Jurkat, Clone E6-1 (cell line): ENCODE measurements around the gene RAD23A.

Experiments
- DNase-seq: peaks from one replicate; pipeline ENCODE4 v3.0.0-alpha.2; 2011; ENCODE audit warnings: low read depth, low spot score
- H3K4me3 ChIP-seq: 2 replicates; pipeline ENCODE4 v1.5.1; 2011; ENCODE audit warnings: mild to moderate bottlenecking, low read length, control low read depth, moderate library complexity

Gene RAD23A

DNA sequence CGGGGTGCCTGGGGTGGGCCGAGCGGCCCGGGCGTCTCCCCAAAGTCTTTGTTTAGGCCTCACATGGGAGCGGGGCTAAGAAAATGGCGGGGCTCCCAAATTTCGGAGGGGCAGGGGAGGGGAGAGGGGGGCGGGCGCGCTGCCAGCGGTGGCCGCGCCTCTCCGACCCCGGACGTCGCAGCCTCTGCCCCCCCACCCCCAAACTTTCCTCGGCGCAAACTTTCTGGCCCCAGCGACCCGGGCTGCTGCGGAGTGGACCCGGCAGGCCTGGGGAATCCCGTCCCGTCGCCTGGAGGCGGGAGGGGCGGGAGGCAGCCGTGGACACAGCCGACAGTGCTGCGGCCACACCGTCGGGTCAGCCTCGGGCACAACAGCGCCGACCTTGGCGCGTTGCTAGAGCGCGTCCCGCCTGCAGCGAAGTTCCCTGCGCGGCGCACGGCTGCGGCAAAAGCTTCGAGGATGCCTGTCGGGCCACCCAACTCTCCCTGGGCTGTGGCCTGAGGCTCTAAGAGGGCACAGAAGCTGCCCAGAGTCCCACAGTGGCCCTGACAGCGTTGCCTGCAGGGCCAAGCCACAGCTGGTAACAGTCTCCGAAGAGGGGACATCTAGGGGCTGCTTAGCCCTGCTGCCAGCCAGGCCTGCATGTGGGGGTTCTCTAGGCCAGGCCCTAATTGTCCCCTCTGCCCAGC, 50.9 kb downstream of the RAD23A start:
- no peak overlapping the region for H3K4me3 ChIP-seq
- DNase-seq = no peak

DNA sequence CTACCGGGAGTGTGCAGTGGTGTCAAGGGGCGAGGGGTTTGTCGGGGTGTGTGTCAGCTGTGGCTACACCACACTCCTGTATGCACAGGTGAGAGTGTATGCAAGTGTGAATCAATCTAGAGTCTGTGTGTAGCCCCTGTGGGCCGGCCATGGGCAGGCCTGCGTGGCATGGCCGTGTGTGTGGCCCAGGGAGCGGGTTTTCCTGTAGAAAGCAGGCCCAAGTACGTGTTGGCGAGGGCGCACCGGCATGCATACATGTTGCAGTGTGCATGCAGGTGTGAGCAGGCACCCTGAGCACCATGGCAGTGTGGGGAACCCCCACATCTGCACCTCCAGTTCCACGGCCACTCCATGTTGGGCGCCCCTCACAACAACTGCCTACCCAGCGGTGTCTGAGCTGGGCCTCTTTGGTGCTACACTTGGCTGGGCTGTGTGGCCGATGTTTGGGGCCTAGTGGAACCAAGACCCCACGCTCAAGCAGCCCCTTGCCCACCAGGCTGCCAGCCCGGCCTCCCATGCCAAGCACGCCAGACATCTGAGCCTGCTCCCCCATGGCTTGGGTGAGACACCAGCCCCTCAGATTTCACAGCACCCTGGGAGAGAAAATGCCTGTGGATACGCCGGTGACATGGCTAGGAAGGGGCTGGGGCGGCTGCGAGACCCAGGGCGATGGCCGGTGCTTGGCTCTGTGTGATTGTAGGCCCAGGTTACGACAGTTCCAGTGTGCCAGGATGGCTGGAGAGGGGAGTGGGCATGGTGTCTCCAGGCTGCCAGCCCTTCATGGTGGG, 51.7 kb downstream of the RAD23A start:
- H3K4me3 ChIP-seq = no peak overlapping the region
- DNase-seq = no peak

DNA sequence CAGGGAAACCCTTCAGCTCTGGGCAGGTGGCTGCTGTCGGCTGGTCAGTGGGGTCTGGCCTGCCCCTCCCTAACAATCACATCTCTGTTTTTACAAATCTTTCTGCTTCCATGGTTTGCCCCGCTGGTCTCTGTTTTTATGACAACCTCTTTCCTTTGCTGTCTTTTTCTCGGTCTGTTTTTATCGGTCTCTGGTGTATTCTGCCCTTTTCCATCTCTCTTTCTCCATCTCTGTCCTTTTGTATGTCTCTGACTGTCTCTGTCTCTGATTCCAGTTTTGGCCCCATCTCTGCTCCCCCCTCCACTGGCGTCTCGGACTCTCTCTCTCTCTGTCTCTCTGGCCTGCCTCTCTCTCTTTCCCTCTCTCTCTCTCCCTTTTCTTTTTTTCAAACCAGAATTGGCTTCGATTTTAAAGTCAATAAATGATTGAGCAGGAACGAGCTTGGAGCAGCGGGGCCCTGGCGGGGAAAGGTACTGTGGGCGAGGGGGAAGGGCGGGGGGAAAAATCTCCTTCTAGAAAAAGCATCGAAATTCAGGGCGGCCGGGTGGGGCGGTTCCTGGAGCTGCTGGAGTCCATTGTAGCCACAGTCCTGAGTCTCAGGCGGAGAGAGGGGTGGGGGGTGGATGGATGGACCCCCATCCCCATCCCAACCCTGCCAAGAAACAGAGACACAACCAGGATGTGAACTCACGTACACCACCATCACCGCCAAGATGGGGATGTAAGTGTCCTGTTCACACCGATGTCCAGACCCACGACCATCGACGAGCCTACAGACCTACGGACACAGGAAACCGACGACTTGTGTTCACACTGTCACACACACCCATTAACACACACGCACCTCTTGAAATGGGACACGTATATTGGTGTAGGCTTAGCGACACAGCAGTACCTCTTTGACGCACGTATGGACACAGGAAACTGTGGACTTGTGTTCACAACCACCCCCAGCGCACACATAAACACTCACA, 52.6 kb downstream of the RAD23A start:
- no peak for DNase-seq
- H3K4me3 ChIP-seq = no peak overlapping the region

DNA sequence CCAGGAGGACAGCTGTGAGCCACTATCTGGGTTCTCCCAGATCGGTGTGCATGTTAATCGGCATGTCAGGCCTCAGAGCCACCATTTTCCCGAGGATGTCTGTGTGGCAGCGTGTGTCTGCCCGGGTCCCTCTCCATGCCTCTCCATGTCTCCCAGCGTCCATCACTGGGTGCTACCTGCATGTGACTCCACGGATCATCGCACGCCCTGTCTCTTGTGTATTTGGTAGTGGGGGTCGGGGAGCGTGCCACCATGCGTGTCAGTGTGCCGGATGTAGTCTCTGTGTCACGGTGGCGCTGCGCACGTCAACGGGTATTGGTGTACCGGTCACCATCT, 55.5 kb downstream of the RAD23A start:
- no peak overlapping the region for H3K4me3 ChIP-seq
- no peak for DNase-seq

DNA sequence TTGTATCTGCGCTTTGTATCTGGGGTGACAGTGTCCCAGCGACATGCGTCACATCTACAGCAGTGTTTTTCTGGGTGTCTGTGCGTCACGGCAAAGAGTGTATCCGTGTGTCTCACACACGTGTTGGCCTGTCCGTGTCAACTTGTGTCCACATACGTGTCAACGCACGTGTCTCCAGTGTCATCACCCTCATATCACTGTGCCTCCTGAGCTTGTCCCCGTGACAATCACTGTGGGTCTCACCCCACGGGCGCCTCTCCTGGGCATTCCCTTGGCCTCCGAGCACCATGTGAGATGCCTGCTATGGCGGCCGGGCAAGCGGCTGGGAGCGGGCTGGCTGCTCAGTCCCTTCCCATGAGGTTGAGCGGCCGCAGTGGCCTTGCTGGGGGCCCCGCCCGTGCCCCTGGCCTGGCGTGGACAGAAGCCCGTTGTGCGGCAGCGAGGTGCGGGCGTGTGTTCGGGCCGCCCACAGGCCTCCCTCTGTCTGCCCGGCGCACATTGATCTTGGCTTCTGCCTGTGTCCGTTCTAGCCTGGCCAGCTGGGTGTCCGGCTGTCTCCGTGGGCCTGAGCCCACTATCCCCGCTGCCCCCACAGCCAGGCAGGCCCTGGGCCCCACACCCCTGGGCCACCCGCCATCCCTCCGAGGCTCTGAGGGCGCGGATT, 56.0 kb downstream of the RAD23A start:
- H3K4me3 ChIP-seq = no peak overlapping the region

DNA sequence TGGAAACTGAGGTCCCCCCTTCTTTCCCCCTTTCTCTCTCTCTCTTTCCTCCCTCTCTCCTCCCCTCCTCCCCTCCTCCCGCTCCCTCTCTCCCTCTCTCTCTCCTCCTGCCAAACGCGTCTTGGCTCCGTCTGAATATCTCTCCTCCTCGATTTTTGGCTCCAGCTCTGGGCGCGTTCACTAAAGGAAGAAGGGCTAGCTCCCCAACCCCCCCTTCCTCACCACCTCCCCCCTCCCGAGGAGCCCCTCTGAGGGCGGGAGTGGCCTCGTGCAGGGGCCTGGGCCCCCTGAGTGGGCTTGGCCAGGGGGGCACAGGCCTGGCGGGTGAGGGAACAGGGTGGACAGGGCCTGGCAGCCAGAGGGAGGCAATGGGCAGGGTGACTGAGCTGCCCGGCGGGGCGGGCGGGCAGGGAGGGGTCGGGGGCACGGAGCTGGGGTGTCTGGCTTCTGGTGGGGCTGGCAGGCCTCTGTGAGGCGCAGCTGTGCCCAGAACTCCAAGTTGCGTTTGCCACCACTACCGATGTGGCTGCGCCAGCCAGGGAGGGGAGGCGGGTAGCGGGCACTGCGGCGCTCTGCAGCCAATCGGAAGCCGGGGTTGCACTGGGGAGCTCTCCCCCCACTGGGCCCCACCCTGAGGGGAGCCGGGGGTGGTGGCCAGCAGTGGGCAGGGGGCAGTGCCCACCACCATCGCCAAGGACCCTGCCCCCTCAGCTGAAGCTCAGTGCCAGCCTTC, 56.7 kb downstream of the RAD23A start:
- DNase-seq = no peak

More for the DNA sequence above, 56.0 kb downstream of the RAD23A start:
- no peak for DNase-seq

DNA sequence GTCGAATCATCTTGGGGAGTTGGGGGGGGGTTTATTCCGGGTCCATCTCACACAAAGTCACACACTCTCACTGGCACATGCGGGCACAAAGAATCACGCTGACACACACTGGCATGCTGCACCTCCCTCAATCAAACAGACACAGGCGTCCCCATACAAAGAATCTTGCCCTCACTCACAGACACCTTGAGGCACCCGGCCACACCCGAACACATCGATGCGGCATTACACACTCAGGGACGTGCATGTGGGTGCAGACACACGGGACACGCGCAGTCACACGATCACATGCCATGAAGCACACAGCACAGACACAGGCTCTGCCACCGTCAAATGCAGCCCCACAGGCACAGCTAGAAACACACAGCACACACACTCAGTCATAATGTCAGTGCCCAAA, 57.4 kb downstream of the RAD23A start:
- no peak for DNase-seq
- no peak overlapping the region for H3K4me3 ChIP-seq

More for the DNA sequence above, 56.7 kb downstream of the RAD23A start:
- no peak overlapping the region for H3K4me3 ChIP-seq
